ENCODE measurements around the gene CARS1.

DNA sequence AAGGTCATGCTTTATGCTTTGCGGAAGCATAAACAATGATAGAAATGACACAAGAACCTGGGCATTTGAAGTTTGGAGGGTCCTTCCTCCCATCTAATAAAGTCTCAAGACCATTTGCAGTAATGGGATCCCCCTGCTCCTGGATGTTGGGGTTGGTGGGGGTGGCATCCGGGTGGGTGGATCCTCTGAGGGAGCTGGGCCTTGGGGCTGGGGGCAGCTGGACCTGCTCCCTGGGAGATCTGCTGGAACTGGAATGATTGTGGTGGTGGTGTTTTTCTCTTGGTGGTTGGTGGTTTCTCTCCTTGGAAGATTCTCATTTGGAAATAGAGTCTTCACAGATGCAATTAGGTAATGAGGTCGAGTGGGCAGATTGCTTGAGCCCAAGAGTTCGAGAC lies 62.9 kb downstream of the CARS1 start:
- TF ChIP-seq, protein P1, sequence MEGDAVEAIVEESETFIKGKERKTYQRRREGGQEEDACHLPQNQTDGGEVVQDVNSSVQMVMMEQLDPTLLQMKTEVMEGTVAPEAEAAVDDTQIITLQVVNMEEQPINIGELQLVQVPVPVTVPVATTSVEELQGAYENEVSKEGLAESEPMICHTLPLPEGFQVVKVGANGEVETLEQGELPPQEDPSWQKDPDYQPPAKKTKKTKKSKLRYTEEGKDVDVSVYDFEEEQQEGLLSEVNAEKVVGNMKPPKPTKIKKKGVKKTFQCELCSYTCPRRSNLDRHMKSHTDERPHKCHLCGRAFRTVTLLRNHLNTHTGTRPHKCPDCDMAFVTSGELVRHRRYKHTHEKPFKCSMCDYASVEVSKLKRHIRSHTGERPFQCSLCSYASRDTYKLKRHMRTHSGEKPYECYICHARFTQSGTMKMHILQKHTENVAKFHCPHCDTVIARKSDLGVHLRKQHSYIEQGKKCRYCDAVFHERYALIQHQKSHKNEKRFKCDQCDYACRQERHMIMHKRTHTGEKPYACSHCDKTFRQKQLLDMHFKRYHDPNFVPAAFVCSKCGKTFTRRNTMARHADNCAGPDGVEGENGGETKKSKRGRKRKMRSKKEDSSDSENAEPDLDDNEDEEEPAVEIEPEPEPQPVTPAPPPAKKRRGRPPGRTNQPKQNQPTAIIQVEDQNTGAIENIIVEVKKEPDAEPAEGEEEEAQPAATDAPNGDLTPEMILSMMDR (IDR thresholded peaks at IDR 0.05): no peak
- TF ChIP-seq POLR2AphosphoS5 (IDR thresholded peaks at IDR 0.05): no peak

All from transverse colon (tissue), 4 donors.